ENCODE data around the gene FBXL16.
A peak's percentile ranks its signal among the peaks of the same experiment; 100 is the strongest.

Gene FBXL16

GRCh38 chr16:710500-711075 is 5.0 kb upstream of the FBXL16 start:
- no peak overlapping the region for H2BK15ac ChIP-seq (replicated peaks; ENCODE audit: low read depth)
- H3K56ac ChIP-seq (ENCODE audit: low read length) = no peak overlapping the region
- no peak overlapping the region for H2AK5ac ChIP-seq (ENCODE audit: low read length)
- DNase-seq = no peak
- no peaks in the 10 kb centered on the region for H3K79me2 ChIP-seq (ENCODE audit: control insufficient read depth, insufficient read depth, low read length)
- no peak overlapping the region for H2BK5ac ChIP-seq (ENCODE audit: low read length)
- H2BK120ac ChIP-seq (ENCODE audit: low read depth, low read length) = no peak overlapping the region
- WGBS (ENCODE audit: extremely low coverage, insufficient coverage, low lambda C conversion rate) = no CpG with 5 or more reads among the region's 21 CpGs
- H3K4me3 ChIP-seq (ENCODE audit: low read length) = no peak overlapping the region
- no peak overlapping the region for H3K27ac ChIP-seq (ENCODE audit: low read depth, low read length)
- no peaks in the 10 kb centered on the region for H3K4me1 ChIP-seq (ENCODE audit: control insufficient read depth, low read depth, low read length)
- no peak overlapping the region for H3K4me2 ChIP-seq (ENCODE audit: low read length)
- no peaks in the 10 kb centered on the region for H3K79me1 ChIP-seq (ENCODE audit: low read length)
- H3K23ac ChIP-seq (ENCODE audit: low read length) = no peak overlapping the region
- no peak overlapping the region for H3K4ac ChIP-seq (ENCODE audit: low read depth, low read length)
- no peaks in the 10 kb centered on the region for H3K36me3 ChIP-seq (ENCODE audit: control insufficient read depth, insufficient read depth, low read length)
- no peak overlapping the region for H4K8ac ChIP-seq (ENCODE audit: low read depth, low read length)
- H3K9ac ChIP-seq (ENCODE audit: low read length) = no peak overlapping the region
- H4K5ac ChIP-seq (ENCODE audit: low read length) = no peak overlapping the region
- peaks cover 16% of the 10 kb centered on the region for H3K27me3 ChIP-seq (ENCODE audit: insufficient read depth, low read length, poor library complexity)
- H3K18ac ChIP-seq (ENCODE audit: low read length) = no peak overlapping the region

GRCh38 chr16:709566-710499 is 4.2 kb upstream of the FBXL16 start:
- H2AK5ac ChIP-seq (ENCODE audit: low read length) = no peak overlapping the region
- H2BK5ac ChIP-seq (ENCODE audit: low read length) = no peak overlapping the region
- H3K36me3 ChIP-seq (ENCODE audit: control insufficient read depth, insufficient read depth, low read length) = no peaks in the 10 kb centered on the region
- no peak overlapping the region for H3K23ac ChIP-seq (ENCODE audit: low read length)
- H3K79me1 ChIP-seq (ENCODE audit: low read length) = no peaks in the 10 kb centered on the region
- peaks cover 18% of the 10 kb centered on the region for H3K27me3 ChIP-seq (ENCODE audit: insufficient read depth, low read length, poor library complexity)
- no peak overlapping the region for H3K27ac ChIP-seq (ENCODE audit: low read depth, low read length)
- no peak overlapping the region for H3K4me3 ChIP-seq (ENCODE audit: low read length)
- no peak overlapping the region for H3K4ac ChIP-seq (ENCODE audit: low read depth, low read length)
- DNase-seq = peak; percentile 89
- H3K79me2 ChIP-seq (ENCODE audit: control insufficient read depth, insufficient read depth, low read length) = no peaks in the 10 kb centered on the region
- no peak overlapping the region for H4K8ac ChIP-seq (ENCODE audit: low read depth, low read length)
- no peak overlapping the region for H3K4me2 ChIP-seq (ENCODE audit: low read length)
- WGBS (ENCODE audit: extremely low coverage, insufficient coverage, low lambda C conversion rate) = no CpG with 5 or more reads among the region's 30 CpGs
- H3K56ac ChIP-seq (ENCODE audit: low read length) = no peak overlapping the region
- no peak overlapping the region for H3K9ac ChIP-seq (ENCODE audit: low read length)
- no peaks in the 10 kb centered on the region for H3K4me1 ChIP-seq (ENCODE audit: control insufficient read depth, low read depth, low read length)
- no peak overlapping the region for H4K5ac ChIP-seq (ENCODE audit: low read length)
- no peak overlapping the region for H3K18ac ChIP-seq (ENCODE audit: low read length)
- no peak overlapping the region for H2BK120ac ChIP-seq (ENCODE audit: low read depth, low read length)
- no peak overlapping the region for H2BK15ac ChIP-seq (replicated peaks; ENCODE audit: low read depth)

GRCh38 chr16:708959-709358 is 3.4 kb upstream of the FBXL16 start:
- WGBS (ENCODE audit: extremely low coverage, insufficient coverage, low lambda C conversion rate) = no CpG with 5 or more reads among the region's 4 CpGs

GRCh38 chr16:708019-708418 is 2.4 kb upstream of the FBXL16 start:
- H3K9ac ChIP-seq (ENCODE audit: low read length) = no peak overlapping the region
- no peak overlapping the region for H3K56ac ChIP-seq (ENCODE audit: low read length)
- H3K4me3 ChIP-seq (ENCODE audit: low read length) = no peak overlapping the region
- no peak for DNase-seq
- H3K18ac ChIP-seq (ENCODE audit: low read length) = no peak overlapping the region
- no peaks in the 10 kb centered on the region for H3K36me3 ChIP-seq (ENCODE audit: control insufficient read depth, insufficient read depth, low read length)
- peaks cover 23% of the 10 kb centered on the region for H3K27me3 ChIP-seq (ENCODE audit: insufficient read depth, low read length, poor library complexity)
- no peak overlapping the region for H2BK120ac ChIP-seq (ENCODE audit: low read depth, low read length)
- no peak overlapping the region for H2BK5ac ChIP-seq (ENCODE audit: low read length)
- H3K79me1 ChIP-seq (ENCODE audit: low read length) = no peaks in the 10 kb centered on the region
- no CpG with 5 or more reads among the region's 3 CpGs for WGBS (ENCODE audit: extremely low coverage, insufficient coverage, low lambda C conversion rate)
- no peak overlapping the region for H4K5ac ChIP-seq (ENCODE audit: low read length)
- H3K4me1 ChIP-seq (ENCODE audit: control insufficient read depth, low read depth, low read length) = no peaks in the 10 kb centered on the region
- H4K8ac ChIP-seq (ENCODE audit: low read depth, low read length) = no peak overlapping the region
- H3K4me2 ChIP-seq (ENCODE audit: low read length) = no peak overlapping the region
- H3K27ac ChIP-seq (ENCODE audit: low read depth, low read length) = no peak overlapping the region
- no peak overlapping the region for H3K23ac ChIP-seq (ENCODE audit: low read length)
- no peak overlapping the region for H2AK5ac ChIP-seq (ENCODE audit: low read length)
- H3K4ac ChIP-seq (ENCODE audit: low read depth, low read length) = no peak overlapping the region
- H3K79me2 ChIP-seq (ENCODE audit: control insufficient read depth, insufficient read depth, low read length) = no peaks in the 10 kb centered on the region
- H2BK15ac ChIP-seq (replicated peaks; ENCODE audit: low read depth) = no peak overlapping the region

More at GRCh38 chr16:708959-709358, 3.4 kb upstream of the FBXL16 start:
- Histone ChIP-seq H3K27ac (ENCODE audit: low read depth, low read length) (no peak overlapping the region), H3K9ac (ENCODE audit: low read length) (no peak overlapping the region), H3K79me1 (ENCODE audit: low read length) (no peaks in the 10 kb centered on the region), H2AK5ac (ENCODE audit: low read length) (no peak overlapping the region), H3K79me2 (ENCODE audit: control insufficient read depth, insufficient read depth, low read length) (no peaks in the 10 kb centered on the region), H4K5ac (ENCODE audit: low read length) (no peak overlapping the region), H2BK15ac (replicated peaks; ENCODE audit: low read depth) (no peak overlapping the region), H3K4me2 (ENCODE audit: low read length) (no peak overlapping the region), H2BK5ac (ENCODE audit: low read length) (no peak overlapping the region), H3K36me3 (ENCODE audit: control insufficient read depth, insufficient read depth, low read length) (no peaks in the 10 kb centered on the region), H3K27me3 (ENCODE audit: insufficient read depth, low read length, poor library complexity) (peaks cover 21% of the 10 kb centered on the region), H3K4me3 (ENCODE audit: low read length) (no peak overlapping the region), H3K23ac (ENCODE audit: low read length) (no peak overlapping the region), H3K4me1 (ENCODE audit: control insufficient read depth, low read depth, low read length) (no peaks in the 10 kb centered on the region), H3K56ac (ENCODE audit: low read length) (no peak overlapping the region), H3K18ac (ENCODE audit: low read length) (no peak overlapping the region), H4K8ac (ENCODE audit: low read depth, low read length) (no peak overlapping the region), H3K4ac (ENCODE audit: low read depth, low read length) (no peak overlapping the region), H2BK120ac (ENCODE audit: low read depth, low read length) (no peak overlapping the region)
- no peak for DNase-seq

- H3K27me3 ChIP-seq (ENCODE audit: insufficient read depth, low read length, poor library complexity) = peaks cover 27% of the 10 kb centered on the region
- H2AK5ac ChIP-seq (ENCODE audit: low read length) = no peak overlapping the region
- H3K4me1 ChIP-seq (ENCODE audit: control insufficient read depth, low read depth, low read length) = no peaks in the 10 kb centered on the region
- no peak for DNase-seq
- no peaks in the 10 kb centered on the region for H3K79me1 ChIP-seq (ENCODE audit: low read length)
- WGBS (ENCODE audit: extremely low coverage, insufficient coverage, low lambda C conversion rate) = no CpG with 5 or more reads among the region's 14 CpGs
- H3K4me3 ChIP-seq (ENCODE audit: low read length) = no peak overlapping the region
- no peak overlapping the region for H3K56ac ChIP-seq (ENCODE audit: low read length)
- no peaks in the 10 kb centered on the region for H3K36me3 ChIP-seq (ENCODE audit: control insufficient read depth, insufficient read depth, low read length)
- no peak overlapping the region for H3K18ac ChIP-seq (ENCODE audit: low read length)
- no peak overlapping the region for H3K9ac ChIP-seq (ENCODE audit: low read length)
- H3K4ac ChIP-seq (ENCODE audit: low read depth, low read length) = no peak overlapping the region
- H3K27ac ChIP-seq (ENCODE audit: low read depth, low read length) = no peak overlapping the region
- no peaks in the 10 kb centered on the region for H3K79me2 ChIP-seq (ENCODE audit: control insufficient read depth, insufficient read depth, low read length)
- H4K8ac ChIP-seq (ENCODE audit: low read depth, low read length) = no peak overlapping the region
- no peak overlapping the region for H4K5ac ChIP-seq (ENCODE audit: low read length)
- no peak overlapping the region for H3K23ac ChIP-seq (ENCODE audit: low read length)
- no peak overlapping the region for H2BK120ac ChIP-seq (ENCODE audit: low read depth, low read length)
- no peak overlapping the region for H2BK15ac ChIP-seq (replicated peaks; ENCODE audit: low read depth)
- no peak overlapping the region for H2BK5ac ChIP-seq (ENCODE audit: low read length)
- H3K4me2 ChIP-seq (ENCODE audit: low read length) = no peak overlapping the region
Observed at GRCh38 chr16:707062-707538, 1.5 kb upstream of the FBXL16 start.

Measured in mesendoderm (in vitro differentiated cells).